OCI-LY1 (cell line): ENCODE measurements around the gene ACACA.

Experiments
- CTCF ChIP-seq: fragments of 200-600 bp; sonication (generic), shearing (Covaris generic); IDR thresholded peaks from 2 replicates; pipeline ENCODE4 v1.5.1; 2017; ENCODE audit warnings: mild to moderate bottlenecking, antibody characterized with exemption, low read length, moderate library complexity, mixed read lengths
- EZH2 ChIP-seq: fragments of 200-600 bp; sonication (generic), shearing (Covaris generic); IDR thresholded peaks from 2 replicates; pipeline ENCODE4 v1.8.0; 2017; ENCODE audit warnings: borderline replicate concordance, mixed run types, mild to moderate bottlenecking, antibody characterized with exemption, low read length, moderate library complexity, mixed read lengths

DNA sequence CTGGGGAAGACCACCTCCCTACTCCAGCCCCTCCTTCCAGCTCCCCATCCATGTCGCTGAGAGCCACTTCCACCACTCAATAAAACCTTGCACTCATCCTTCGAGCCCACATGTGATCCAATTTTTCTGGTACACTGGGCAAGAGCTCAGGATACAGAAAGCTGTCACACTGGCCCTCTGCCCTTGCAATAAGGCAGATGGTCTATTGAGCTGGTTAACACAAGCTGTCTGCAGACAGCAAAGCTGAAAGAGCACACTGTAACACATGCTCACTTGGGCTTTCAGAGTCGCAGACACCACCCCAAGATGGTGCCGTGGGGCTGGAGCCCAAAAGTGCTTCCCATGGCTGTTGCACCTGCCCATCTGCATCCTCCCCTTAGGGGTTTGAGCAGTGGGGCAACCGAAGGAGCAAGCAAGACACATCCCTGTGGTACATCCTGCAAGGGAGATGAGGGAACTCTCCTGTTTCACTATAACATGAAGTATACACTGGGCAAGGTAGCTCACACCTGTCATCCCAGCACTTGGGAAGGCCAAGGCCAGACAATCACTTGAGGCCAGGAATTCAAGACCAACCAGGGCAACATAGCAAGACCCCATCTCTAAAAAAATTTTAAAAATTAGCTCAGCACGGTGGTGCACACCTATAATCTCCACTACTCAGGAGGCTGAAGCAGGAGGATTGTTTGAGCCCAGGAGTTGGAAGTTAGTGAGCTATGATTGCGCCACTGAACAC lies 83.6 kb downstream of the ACACA start:
- no peak for TF ChIP-seq CTCF
- no peak for TF ChIP-seq EZH2
